OCI-LY3 (cell line): ENCODE measurements around the gene FCN2.

ENCODE experiments used
- H2AFZ ChIP-seq: fragments of 200-600, 300-600 bp; shearing (Covaris generic); 2 replicates; pipeline ENCODE4 v1.6.0; 2014; ENCODE audit warnings: antibody characterized with exemption, low read depth, low read length
- H3K27ac ChIP-seq: fragments of 200-600, 300-600 bp; sonication (generic); 2 replicates; pipeline ENCODE4 v1.5.1; 2014; ENCODE audit warnings: mild to moderate bottlenecking, low read length, moderate library complexity, mixed read lengths
- H3K27me3 ChIP-seq: fragments of 200-600, 300-600 bp; sonication (generic); 2 replicates; pipeline ENCODE4 v1.6.1; 2014; ENCODE audit warnings: low read depth, low read length, mixed read lengths
- H3K36me3 ChIP-seq: fragments of 200-600, 300-600 bp; sonication (generic); replicated peaks from 2 replicates; pipeline ENCODE3; 2014; ENCODE audit warnings: low read depth, low read length, mixed read lengths
- H3K4me1 ChIP-seq: fragments of 300-600, 200-600 bp; sonication (generic); 2 replicates; pipeline ENCODE4 v1.6.1; 2014; ENCODE audit warnings: low read length, mixed read lengths
- H3K4me2 ChIP-seq: fragments of 200-600, 300-600 bp; sonication (generic); 2 replicates; pipeline ENCODE4 v1.6.1; 2014; ENCODE audit warnings: low read length, mixed read lengths
- H3K4me3 ChIP-seq: fragments of 300-600, 200-600 bp; sonication (generic); 2 replicates; pipeline ENCODE4 v1.5.1; 2014; ENCODE audit warnings: antibody characterized with exemption, mild to moderate bottlenecking, low read length, moderate library complexity
- H3K79me2 ChIP-seq: fragments of 300-600, 200-600 bp; shearing (Covaris generic); 2 replicates; pipeline ENCODE4 v1.6.1; 2014; ENCODE audit warnings: mild to moderate bottlenecking, low read length, mixed read lengths
- H3K9ac ChIP-seq: fragments of 300-600, 200-600 bp; shearing (Covaris generic); 2 replicates; pipeline ENCODE4 v1.6.0; 2014; ENCODE audit warnings: mild to moderate bottlenecking, low read length, moderate library complexity
- H3K9me3 ChIP-seq: fragments of 200-600, 300-600 bp; shearing (Covaris generic); 2 replicates; pipeline ENCODE4 v1.6.1; 2014; ENCODE audit warnings: low read length, mixed read lengths; ENCODE audit not compliant: insufficient read depth
- H4K20me1 ChIP-seq: fragments of 200-600, 300-600 bp; sonication (generic); 2 replicates; pipeline ENCODE4 v1.6.1; 2016; ENCODE audit warnings: low read length, mixed read lengths; ENCODE audit not compliant: insufficient read depth
- EZH2phosphoT487 ChIP-seq: fragments of 200-600 bp; shearing (Covaris generic); IDR thresholded peaks from 2 replicates; pipeline ENCODE4 v1.6.1; 2018; ENCODE audit warnings: antibody characterized with exemption, mixed run types, low read depth
- TF ChIP-seq, protein P1 (sequence below): fragments of 200-600, 300-600 bp; sonication (generic); IDR thresholded peaks from 2 replicates; pipeline ENCODE4 v1.5.1; 2014; ENCODE audit warnings: antibody characterized with exemption, low read length, low read depth

The FCN2 gene

DNA sequence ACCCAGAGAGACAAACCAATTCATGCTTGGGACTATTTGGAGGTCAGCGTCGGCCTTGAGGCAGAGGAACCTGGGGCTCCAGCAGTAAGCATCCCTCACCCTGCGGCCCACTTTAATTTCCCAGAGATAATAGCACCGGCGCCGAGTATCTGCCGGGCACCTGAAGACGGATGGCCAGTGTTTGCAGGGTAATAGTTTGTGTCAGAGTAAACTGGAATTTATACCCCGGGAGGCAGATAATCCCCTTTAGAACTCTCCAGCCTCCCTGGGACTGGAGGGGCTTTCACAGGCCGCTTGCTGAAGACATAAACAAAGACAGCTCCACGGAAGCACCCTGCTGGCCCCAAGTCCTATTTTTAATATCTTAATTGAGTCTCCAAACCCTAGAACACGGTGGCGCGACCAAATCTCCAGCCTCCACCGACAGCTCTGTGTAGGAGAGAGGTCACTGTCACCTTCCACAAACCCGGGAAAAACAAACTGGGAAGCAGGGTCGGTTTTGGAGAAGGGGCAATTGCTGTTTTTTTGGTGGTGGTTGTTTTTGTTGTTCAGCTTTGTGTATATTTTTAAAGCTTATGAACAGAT is 54.5 kb downstream of the FCN2 start:
- peaks cover 76% of the 10 kb centered on the region for H3K4me1 ChIP-seq
- no peak overlapping the region for H2AFZ ChIP-seq
- peak overlapping the region; percentile 92 for H3K4me2 ChIP-seq
- peaks cover 41% of the 10 kb centered on the region for H3K79me2 ChIP-seq
- no peaks in the 10 kb centered on the region for H4K20me1 ChIP-seq
- peak overlapping the region; percentile 99 for H3K9ac ChIP-seq
- H3K27ac ChIP-seq, result peak overlapping the region; percentile 98
- H3K36me3 ChIP-seq, result peaks cover 15% of the 10 kb centered on the region
- H3K9me3 ChIP-seq, result no peaks in the 10 kb centered on the region
- H3K4me3 ChIP-seq, result peak overlapping the region; percentile 79
- no peaks in the 10 kb centered on the region for H3K27me3 ChIP-seq
- TF ChIP-seq, protein P1, sequence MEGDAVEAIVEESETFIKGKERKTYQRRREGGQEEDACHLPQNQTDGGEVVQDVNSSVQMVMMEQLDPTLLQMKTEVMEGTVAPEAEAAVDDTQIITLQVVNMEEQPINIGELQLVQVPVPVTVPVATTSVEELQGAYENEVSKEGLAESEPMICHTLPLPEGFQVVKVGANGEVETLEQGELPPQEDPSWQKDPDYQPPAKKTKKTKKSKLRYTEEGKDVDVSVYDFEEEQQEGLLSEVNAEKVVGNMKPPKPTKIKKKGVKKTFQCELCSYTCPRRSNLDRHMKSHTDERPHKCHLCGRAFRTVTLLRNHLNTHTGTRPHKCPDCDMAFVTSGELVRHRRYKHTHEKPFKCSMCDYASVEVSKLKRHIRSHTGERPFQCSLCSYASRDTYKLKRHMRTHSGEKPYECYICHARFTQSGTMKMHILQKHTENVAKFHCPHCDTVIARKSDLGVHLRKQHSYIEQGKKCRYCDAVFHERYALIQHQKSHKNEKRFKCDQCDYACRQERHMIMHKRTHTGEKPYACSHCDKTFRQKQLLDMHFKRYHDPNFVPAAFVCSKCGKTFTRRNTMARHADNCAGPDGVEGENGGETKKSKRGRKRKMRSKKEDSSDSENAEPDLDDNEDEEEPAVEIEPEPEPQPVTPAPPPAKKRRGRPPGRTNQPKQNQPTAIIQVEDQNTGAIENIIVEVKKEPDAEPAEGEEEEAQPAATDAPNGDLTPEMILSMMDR, result no peak
- no peak for TF ChIP-seq EZH2phosphoT487

- peak overlapping the region; percentile 92 for H3K4me2 ChIP-seq
- H3K4me3 ChIP-seq, result peak overlapping the region; percentile 79
- H3K36me3 ChIP-seq, result peaks cover 15% of the 10 kb centered on the region
- H3K9ac ChIP-seq, result peak overlapping the region; percentile 99
- no peaks in the 10 kb centered on the region for H3K27me3 ChIP-seq
- no peaks in the 10 kb centered on the region for H3K9me3 ChIP-seq
- H3K4me1 ChIP-seq, result peaks cover 75% of the 10 kb centered on the region
- H4K20me1 ChIP-seq, result no peaks in the 10 kb centered on the region
- H2AFZ ChIP-seq, result no peak overlapping the region
- peak overlapping the region; percentile 98 for H3K27ac ChIP-seq
- H3K79me2 ChIP-seq, result peaks cover 41% of the 10 kb centered on the region
- TF ChIP-seq, protein P1, result 0 out of 2 replicates have a peak, but pooled peaks have one; percentile 4
- TF ChIP-seq EZH2phosphoT487, result no peak
Observed at GRCh38 chr9:134935701-134936345, 55.2 kb downstream of the FCN2 start.

DNA sequence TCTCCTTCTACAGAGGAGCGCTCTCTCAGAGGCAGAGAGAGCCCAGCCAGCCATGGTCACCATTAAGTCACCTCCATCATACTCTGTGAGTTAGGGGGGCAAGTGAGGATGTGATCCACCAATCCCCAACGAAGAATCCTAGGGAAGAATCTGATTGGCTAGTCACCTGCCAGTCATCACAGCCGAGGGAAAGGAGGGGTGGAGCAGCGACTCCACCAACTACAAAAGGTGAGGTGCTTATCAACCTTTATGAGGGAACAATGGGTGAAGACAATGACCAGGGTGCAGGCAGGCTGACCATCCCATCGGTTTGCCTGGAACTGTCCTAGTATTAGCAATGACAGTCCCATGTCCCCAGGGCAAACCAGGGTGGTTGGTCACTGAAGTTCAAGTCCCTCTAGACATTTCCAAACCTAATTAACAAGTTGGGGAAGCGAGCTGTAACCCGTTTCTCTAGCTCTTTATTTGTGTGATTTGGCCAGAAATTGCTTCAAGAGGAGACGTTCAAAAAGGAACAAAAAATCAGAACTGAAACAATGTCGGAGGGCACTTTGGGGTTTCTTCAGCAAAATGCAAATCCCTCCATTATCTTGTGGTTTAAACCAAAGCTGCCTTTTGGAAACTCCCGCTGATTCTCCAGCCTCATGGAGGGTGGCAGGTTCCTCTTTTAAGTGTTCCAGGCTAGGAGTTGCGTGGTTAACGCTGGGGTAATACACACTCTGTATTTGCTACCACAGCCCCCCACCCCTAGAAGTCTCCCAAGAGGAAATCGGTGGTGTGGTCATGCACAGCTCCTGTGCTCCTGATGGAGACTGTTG is 55.9 kb downstream of the FCN2 start:
- peak overlapping the region; percentile 79 for H3K4me3 ChIP-seq
- no peak for TF ChIP-seq EZH2phosphoT487
- TF ChIP-seq, protein P1, result no peak
- no peaks in the 10 kb centered on the region for H3K9me3 ChIP-seq
- peaks cover 15% of the 10 kb centered on the region for H3K36me3 ChIP-seq
- peaks cover 69% of the 10 kb centered on the region for H3K4me1 ChIP-seq
- H3K9ac ChIP-seq, result peak overlapping the region; percentile 99
- H3K79me2 ChIP-seq, result peaks cover 35% of the 10 kb centered on the region
- peak overlapping the region; percentile 92 for H3K4me2 ChIP-seq
- no peaks in the 10 kb centered on the region for H4K20me1 ChIP-seq
- no peaks in the 10 kb centered on the region for H3K27me3 ChIP-seq
- peak overlapping the region; percentile 98 for H3K27ac ChIP-seq
- H2AFZ ChIP-seq, result no peak overlapping the region
